Measurements from ENCODE around the gene COG5.

COG5 gene

DNA sequence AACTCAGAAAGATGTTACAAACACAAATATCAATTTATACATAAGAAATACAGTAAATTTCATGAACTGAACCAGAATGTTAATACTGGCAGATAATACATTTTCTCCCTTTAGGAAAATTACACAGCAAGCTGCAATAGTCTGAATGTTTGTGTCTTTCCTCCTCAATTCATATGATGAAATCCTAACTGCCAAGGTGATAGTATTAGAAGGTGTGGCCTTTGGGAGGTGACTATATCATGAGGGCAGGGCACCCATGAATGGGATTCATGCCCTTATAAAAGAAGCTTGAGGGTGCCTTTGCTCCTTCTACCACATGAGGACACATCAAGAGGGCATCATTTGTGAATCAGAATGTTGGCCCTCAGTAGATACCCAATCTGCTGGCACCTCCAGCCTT is 158.2 kb downstream of the COG5 start:
- Histone ChIP-seq H4K20me1 (ENCODE audit: control insufficient read depth, insufficient read depth, low read depth, low read length) (no peaks in the 10 kb centered on the region), H3K4me3 (ENCODE audit: low read length) (no peak overlapping the region), H3K9me2 (replicated peaks; ENCODE audit: control insufficient read depth, low read length) (no peaks in the 10 kb centered on the region), H3F3A (ENCODE audit: control insufficient read depth, insufficient read depth) (no peaks in the 10 kb centered on the region), H3K27me3 (ENCODE audit: control insufficient read depth, low read length) (no peaks in the 10 kb centered on the region), H3K79me2 (ENCODE audit: control insufficient read depth, low read length) (no peaks in the 10 kb centered on the region), H3K36me3 (ENCODE audit: control insufficient read depth, low read length) (no peaks in the 10 kb centered on the region), H3K9me3 (ENCODE audit: control insufficient read depth, insufficient read depth, low read length) (no peaks in the 10 kb centered on the region), H3K4me2 (ENCODE audit: low read length) (no peak overlapping the region), H3K4me1 (ENCODE audit: control insufficient read depth, low read length) (no peaks in the 10 kb centered on the region), H3K27ac (ENCODE audit: low read depth, low read length) (no peak overlapping the region)
- TF ChIP-seq, protein P1, sequence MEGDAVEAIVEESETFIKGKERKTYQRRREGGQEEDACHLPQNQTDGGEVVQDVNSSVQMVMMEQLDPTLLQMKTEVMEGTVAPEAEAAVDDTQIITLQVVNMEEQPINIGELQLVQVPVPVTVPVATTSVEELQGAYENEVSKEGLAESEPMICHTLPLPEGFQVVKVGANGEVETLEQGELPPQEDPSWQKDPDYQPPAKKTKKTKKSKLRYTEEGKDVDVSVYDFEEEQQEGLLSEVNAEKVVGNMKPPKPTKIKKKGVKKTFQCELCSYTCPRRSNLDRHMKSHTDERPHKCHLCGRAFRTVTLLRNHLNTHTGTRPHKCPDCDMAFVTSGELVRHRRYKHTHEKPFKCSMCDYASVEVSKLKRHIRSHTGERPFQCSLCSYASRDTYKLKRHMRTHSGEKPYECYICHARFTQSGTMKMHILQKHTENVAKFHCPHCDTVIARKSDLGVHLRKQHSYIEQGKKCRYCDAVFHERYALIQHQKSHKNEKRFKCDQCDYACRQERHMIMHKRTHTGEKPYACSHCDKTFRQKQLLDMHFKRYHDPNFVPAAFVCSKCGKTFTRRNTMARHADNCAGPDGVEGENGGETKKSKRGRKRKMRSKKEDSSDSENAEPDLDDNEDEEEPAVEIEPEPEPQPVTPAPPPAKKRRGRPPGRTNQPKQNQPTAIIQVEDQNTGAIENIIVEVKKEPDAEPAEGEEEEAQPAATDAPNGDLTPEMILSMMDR (IDR thresholded peaks at IDR 0.05; ENCODE audit: low read depth, low read length, poor library complexity, severe bottlenecking), result no peak
- TF ChIP-seq EZH2phosphoT487 (IDR thresholded peaks at IDR 0.05; ENCODE audit: borderline replicate concordance, low read length), result no peak

DNA sequence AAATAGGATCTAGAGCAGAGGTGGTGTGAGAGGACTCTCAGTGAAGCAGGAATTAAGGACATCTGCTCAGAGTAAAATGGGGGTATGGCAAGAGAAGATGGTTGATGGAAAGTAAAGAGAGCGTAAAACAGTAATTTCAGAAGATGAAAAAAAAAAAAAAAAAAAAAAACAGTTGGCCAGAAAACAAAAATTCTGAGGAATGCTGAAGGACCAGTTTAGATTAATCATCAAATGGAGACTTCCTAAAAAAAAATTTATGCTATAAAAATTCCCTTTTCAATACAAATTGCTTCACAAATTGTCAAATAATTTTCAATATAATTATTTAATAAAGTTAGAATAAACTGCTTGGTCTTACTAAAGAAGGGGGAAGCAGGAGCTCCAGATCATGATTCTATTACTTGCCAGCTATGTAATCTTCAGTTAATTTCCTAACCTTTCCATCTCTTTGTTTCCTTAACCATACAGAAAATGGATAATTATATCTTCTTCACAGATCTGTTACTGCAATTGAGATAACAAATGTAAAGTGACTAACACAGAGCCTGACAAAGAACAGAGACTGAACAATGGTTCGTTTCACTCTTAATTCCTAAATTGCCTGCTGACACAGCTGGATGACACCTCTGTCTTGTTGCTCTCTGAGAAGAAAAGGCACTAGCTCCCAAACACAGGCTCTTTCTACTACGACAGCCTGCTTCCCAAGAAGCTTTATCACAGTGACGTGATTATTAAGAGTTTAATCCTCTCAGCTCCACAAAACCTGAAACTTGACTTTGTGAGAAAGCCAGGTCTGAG is 158.8 kb downstream of the COG5 start:
- H3K27me3 ChIP-seq (ENCODE audit: control insufficient read depth, low read length), result no peaks in the 10 kb centered on the region
- H4K20me1 ChIP-seq (ENCODE audit: control insufficient read depth, insufficient read depth, low read depth, low read length), result no peaks in the 10 kb centered on the region
- no peak overlapping the region for H3K27ac ChIP-seq (ENCODE audit: low read depth, low read length)
- H3K4me3 ChIP-seq (ENCODE audit: low read length), result no peak overlapping the region
- no peaks in the 10 kb centered on the region for H3K79me2 ChIP-seq (ENCODE audit: control insufficient read depth, low read length)
- no peaks in the 10 kb centered on the region for H3K36me3 ChIP-seq (ENCODE audit: control insufficient read depth, low read length)
- TF ChIP-seq, protein P1 (IDR thresholded peaks at IDR 0.05; ENCODE audit: low read depth, low read length, poor library complexity, severe bottlenecking), result no peak
- no peak for TF ChIP-seq EZH2phosphoT487 (IDR thresholded peaks at IDR 0.05; ENCODE audit: borderline replicate concordance, low read length)
- no peaks in the 10 kb centered on the region for H3K4me1 ChIP-seq (ENCODE audit: control insufficient read depth, low read length)
- H3F3A ChIP-seq (ENCODE audit: control insufficient read depth, insufficient read depth), result no peaks in the 10 kb centered on the region
- no peaks in the 10 kb centered on the region for H3K9me3 ChIP-seq (ENCODE audit: control insufficient read depth, insufficient read depth, low read length)
- H3K9me2 ChIP-seq (replicated peaks; ENCODE audit: control insufficient read depth, low read length), result no peaks in the 10 kb centered on the region
- no peak overlapping the region for H3K4me2 ChIP-seq (ENCODE audit: low read length)

DNA sequence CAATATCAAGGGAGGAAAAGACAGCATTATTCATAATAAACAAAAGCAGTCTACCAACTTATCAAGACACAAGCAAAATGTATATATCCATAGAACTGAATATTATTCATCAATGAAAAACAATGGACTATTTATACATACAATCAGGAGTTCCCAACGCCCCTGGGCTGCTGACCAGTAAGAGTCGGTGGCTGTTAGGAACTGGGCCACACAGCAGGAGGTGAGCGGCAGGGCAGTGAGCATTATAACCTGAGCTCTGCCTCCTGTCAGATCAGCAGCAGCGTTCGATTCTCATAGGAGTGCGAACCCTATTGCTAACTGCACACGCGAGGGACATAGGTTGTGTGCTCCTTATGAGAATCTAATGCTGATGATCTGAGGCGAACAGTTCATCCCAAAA is 165.6 kb downstream of the COG5 start:
- Histone ChIP-seq H3K4me1 (ENCODE audit: control insufficient read depth, low read length) (no peaks in the 10 kb centered on the region), H3K9me2 (replicated peaks; ENCODE audit: control insufficient read depth, low read length) (no peaks in the 10 kb centered on the region), H3K4me2 (ENCODE audit: low read length) (no peak overlapping the region), H3K79me2 (ENCODE audit: control insufficient read depth, low read length) (no peaks in the 10 kb centered on the region), H3K36me3 (ENCODE audit: control insufficient read depth, low read length) (no peaks in the 10 kb centered on the region), H3K4me3 (ENCODE audit: low read length) (no peak overlapping the region), H4K20me1 (ENCODE audit: control insufficient read depth, insufficient read depth, low read depth, low read length) (no peaks in the 10 kb centered on the region), H3K27ac (ENCODE audit: low read depth, low read length) (no peak overlapping the region), H3K9me3 (ENCODE audit: control insufficient read depth, insufficient read depth, low read length) (no peaks in the 10 kb centered on the region), H3K27me3 (ENCODE audit: control insufficient read depth, low read length) (no peaks in the 10 kb centered on the region), H3F3A (ENCODE audit: control insufficient read depth, insufficient read depth) (no peaks in the 10 kb centered on the region)
- TF ChIP-seq EZH2phosphoT487 (IDR thresholded peaks at IDR 0.05; ENCODE audit: borderline replicate concordance, low read length), result no peak
- TF ChIP-seq, protein P1 (IDR thresholded peaks at IDR 0.05; ENCODE audit: low read depth, low read length, poor library complexity, severe bottlenecking), result no peak

Measured in DOHH2 (cell line).